Measurements from ENCODE around the gene PEF1.

GRCh38 chr1:31593136-31593665 lies 51.5 kb downstream of the PEF1 start:
- TF ChIP-seq CTCF (IDR thresholded peaks at IDR 0.05; ENCODE audit: insufficient read depth, low read length, poor library complexity, severe bottlenecking) (no peak), EZH2phosphoT487 (conservative IDR thresholded peaks at IDR 0.05; ENCODE audit: low read length) (no peak)
